ENCODE measurements around the gene CDKN2B. TPM values are rescaled to one million over a fixed set of nuclear protein-coding genes. Genes with fewer than 3 reads are reported as not detected.
"Not testable (repeated sequence)": the region's sequence is repeated elsewhere in the genome, so short reads cannot be mapped to it uniquely, and the experiment has no call there.

CDKN2B gene, protein sequence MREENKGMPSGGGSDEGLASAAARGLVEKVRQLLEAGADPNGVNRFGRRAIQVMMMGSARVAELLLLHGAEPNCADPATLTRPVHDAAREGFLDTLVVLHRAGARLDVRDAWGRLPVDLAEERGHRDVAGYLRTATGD
- polyA plus RNA-seq (ENCODE audit: insufficient read length in 12 of 12) = 10 to 100 TPM in 2 of 12 donors, 1 to 10 TPM in 2, under 1 TPM in 7, not detected in 1; 0.16 to 17.1 (median 0.67) TPM
- long read RNA-seq, donor 1, transcript CDKN2B-203 (1 exons, 1,069 nt) = major isoform, 6 of 9 reads
- long read RNA-seq, donor 1, partial matches to known transcripts = 0 of 9 reads
- long read RNA-seq, donor 1, other reads (novel, unspliced or antisense) = 0 of 9 reads
- long read RNA-seq, donor 2, partial matches to known transcripts = 0 of 1 reads
- long read RNA-seq, donor 2, other reads (novel, unspliced or antisense) = 0 of 1 reads
- long read RNA-seq, donor 3 = 0 reads
- long read RNA-seq, donor 4 = 0 reads
- long read RNA-seq, donor 5 = 0 reads
- long read RNA-seq, donor 6 = 0 reads
- long read RNA-seq, donor 7, partial matches to known transcripts = 0 of 1 reads
- long read RNA-seq, donor 7, other reads (novel, unspliced or antisense) = 0 of 1 reads
- long read RNA-seq, donor 8 = 0 reads
- long read RNA-seq, donor 9, partial matches to known transcripts = 0 of 1 reads
- long read RNA-seq, donor 9, other reads (novel, unspliced or antisense) = 0 of 1 reads
- long read RNA-seq, donor 10 = 0 reads
- long read RNA-seq, donor 11 = 0 reads

DNA sequence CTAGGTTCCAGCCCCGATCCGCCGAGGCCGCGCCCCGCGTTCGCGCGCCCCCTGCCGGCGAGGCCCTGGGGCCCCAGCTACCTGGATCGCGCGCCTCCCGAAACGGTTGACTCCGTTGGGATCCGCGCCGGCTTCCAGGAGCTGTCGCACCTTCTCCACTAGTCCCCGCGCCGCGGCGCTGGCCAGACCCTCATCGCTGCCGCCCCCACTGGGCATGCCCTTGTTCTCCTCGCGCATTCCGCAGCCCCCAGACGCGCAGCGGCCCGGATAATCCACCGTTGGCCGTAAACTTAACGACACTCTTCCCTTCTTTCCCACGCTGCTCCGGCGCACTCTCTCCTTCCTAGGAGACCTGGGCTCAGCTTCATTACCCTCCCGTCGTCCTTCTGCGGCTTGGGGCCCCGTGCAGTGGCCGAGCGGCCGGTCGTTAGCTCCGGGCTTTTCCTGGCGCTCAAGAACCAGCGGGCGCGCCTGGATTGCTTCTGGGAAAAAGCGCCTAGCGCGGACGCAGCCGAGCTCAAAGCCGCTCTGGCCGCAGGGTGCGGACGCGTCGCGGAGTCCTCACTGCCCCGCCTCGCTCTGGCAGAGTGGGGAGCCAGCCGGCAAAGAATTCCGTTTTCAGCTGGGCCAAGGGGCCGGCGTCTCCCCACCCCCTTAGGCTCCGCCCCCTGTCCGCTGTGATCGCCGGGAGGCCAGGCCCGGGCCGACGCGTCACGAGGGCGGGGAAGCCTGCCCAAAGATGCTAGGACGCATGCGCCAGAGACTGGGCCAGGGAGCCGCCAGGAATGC, at the start of gene CDKN2B:
CDKN2B (minus strand) TSS at position 589 of the 789 bp plus-strand sequence; CDS start at position 237, 352 bp downstream.
- peak; percentile 84 for DNase-seq

DNA sequence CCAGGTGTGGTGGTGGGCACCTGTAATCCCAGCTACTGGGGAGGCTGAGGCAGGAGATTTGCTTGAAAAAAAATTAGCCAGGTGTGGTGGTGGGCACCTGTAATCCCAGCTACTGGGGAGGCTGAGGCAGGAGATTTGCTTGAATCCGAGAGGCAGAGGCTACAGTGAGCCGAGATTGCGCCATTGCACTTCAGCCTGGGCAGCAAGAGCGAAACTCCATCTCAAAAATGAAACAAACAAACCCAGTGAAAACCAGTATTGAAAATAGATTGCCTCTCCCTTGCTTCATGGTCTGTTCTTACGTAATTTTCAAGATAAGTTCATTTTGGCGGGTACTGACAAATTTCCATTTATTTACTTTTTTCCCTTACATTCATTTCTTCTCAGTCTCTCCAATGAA, 48.9 kb upstream of the CDKN2B start:
- DNase-seq = not testable (repeated sequence)

DNA sequence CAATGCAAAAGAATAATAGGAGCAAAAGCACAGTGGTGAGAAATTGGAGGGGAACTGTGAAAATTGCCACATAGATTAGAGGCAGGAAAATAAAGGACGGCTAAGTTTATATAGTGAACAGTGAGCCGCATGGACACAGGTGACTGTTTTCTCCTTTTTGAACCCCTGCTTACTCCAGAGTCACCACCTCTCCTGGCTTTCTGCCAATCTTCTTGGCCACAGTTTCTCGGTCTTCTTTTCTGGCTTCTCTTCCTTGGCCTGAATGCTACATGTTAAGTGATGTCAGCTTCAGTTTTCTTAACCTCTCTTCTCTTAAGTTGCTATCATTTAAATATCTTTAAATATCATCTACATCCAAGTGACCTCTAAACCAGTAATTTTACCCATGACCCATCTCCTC, 47.3 kb upstream of the CDKN2B start:
- DNase-seq = no peak

DNA sequence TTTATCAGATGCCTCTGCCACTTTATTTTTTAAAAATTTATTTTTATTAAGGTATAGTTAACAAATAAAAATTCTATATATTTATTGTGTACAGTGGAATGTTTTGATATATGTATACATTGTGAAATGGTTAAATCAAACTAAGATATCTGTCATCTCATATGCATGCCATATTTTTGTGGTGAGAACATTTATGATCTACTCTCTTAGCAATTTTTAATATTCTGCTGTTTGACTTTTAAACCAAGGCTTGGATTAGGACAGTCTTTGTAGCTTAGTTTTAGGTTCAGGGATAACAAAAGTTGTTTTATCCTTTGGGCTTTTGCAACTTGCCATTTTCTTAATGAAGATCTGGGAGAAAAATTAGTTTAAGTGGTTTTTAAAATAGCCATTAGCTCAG, 46.0 kb upstream of the CDKN2B start:
- no peak for DNase-seq

DNA sequence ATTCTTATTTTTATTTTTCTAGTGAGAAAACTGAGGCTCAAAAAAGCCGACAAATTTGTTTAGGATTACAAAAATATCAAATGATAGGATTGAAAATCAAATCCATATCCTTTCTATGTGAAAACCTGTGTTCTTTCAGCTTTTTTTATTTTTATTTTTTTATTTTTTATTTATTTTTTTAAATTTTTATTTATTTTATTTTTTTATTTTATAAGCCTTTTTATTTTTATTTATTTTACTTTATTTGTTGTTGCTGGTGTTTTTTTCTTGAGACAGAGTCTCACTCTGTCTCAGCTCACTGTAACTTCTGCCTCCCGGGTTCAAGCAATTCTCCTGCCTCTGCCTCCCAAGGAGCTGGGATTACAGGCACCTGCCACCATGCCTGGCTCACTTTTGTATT, 45.4 kb upstream of the CDKN2B start:
- no peak for DNase-seq

DNA sequence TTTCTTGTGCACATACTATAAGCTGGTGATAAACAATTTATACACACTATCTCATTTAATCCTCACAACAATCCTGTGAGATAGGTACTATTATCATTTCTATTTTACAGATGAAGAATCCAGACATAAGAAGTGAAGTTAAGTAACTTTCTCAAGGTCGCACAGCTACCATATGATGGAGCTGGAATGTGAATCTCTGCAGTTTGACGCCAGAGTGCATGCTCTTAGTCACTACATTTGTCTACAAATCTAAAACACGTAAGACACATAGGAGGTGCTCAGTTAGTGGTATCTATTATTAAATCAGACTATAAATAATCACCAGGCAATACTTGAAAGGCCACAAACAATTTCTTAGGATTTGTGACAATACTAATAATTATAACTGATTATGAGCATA, 45.0 kb upstream of the CDKN2B start:
- no peak for DNase-seq

DNA sequence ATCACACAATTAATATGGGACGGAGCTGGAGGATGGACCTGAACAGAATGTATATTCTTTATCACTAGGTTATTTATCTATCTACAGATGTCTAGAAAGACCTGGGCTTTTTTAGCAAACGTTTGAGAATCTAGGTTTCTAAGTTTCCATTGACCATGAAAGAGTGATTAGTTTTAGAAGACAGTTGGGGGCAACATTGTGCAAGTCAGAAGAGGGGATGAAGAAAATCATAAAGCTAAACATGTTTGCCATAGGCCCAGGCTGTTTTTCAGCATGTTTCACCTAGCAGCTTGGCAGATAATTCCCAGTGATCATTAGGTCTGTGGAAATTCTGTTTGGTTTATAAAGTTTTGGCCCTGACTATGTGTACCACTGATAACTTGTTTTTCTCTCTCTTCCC, 44.1 kb upstream of the CDKN2B start:
- no peak for DNase-seq

DNA sequence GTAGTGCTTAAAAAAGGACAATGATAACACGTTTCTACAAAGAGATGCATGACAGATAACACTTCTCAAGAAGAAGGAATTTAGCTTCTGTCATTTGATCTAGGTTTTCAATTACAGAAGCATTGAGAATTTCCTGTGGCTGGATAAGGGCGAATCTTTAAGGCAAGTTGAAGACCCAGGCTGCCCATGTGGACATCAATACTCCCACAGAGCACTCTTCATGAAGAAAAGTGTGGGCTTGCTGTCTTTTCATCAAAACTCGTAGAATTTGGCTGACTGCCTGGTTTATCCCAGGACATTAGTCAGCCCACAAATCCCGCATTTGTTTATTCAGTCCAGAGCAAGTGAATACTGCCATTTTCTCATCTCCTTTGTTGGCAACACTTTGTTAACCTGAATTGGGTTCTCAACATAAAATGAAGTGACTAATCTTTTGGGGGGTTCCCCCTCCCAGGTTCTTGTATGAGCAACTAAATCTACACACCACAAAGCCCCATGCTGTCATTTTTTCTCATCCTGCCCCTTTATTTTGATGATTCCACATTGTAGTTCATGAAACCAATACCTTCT, 43.4 kb upstream of the CDKN2B start:
- DNase-seq = no peak

DNA sequence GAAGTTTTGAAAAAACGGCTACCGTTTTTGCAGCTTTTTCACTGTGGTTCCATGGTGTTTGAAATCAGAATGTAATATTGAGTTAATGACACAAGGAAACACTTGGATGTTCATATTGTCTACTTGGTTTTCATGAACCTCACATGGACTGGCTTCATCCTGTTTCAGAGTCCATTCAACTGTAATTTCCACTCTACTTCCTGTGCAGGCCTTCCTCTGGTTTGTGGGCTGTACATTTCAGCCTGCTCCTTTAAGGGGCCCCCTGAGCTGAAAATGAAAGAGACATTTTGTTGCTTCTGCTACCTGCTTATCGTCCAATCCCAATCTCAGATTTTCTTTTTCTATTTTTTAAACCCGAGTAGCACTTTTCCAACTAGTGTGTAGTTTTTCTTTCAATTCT, 41.8 kb upstream of the CDKN2B start:
- no peak for DNase-seq

DNA sequence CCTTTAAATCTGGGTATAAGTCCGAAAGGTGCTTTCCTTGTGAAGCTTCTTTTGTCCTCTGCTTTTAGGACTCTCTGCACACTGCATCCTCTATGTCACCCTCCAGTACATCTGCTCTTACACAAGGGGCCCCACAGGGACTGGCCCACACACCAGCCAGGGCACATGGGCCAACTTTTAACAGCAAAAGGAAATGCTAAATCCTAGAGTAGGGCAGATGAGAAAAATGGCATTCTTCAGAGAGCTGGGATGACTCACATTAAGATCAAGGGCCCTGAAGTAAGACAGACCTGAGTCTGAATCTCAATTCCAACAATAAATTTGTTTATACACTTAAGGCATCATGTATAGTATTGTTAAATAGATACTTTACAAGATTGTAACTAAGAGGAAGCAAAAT, 40.3 kb upstream of the CDKN2B start:
- no peak for DNase-seq

DNA sequence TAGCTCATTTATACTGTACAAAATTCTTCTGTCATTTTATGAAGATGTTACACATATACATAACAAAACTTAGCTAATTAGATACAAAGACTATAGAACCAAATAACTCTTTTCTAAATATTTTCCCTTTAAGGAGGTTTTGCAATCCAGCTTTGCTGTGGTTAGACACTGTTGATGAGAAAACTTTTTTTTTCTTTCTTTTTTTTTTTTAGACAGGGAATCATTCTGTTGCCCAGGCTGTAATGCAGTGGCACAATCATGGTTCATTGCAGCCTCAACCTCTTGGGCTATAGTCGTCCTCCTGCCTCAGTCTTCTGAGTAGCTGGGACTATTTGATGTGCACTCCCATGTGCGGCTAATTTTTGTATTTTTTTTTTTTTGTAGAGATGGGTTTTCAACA, 38.5 kb upstream of the CDKN2B start:
- no peak for DNase-seq

DNA sequence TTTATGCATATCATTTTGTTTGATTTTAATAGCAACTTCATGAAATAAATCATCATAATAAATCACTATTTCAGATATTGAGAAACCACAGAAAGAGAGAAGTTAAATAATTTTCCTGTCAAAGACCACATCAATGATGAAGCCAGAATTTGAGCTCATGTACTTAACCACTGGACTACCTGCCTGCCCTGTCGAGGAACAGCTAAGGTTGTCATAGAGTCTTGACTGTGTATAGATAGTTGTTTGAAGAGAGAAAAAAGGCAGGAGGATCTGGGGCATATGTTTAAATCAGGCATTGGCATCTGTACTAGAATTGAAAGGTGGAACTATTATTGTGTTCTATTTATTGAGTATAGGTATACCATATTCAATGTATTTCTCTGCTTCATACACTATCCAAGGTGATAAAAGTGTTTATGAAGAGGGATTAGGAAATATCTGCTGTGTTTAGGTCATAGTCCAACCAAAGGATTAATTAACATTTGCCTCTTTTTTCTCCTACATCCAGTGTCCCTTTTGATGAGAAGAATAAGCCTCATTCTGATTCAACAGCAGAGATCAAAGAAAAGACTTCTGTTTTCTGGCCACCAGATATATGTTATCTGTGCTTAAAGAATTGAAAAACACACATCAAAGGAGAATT, 37.3 kb upstream of the CDKN2B start:
- DNase-seq = no peak

DNA sequence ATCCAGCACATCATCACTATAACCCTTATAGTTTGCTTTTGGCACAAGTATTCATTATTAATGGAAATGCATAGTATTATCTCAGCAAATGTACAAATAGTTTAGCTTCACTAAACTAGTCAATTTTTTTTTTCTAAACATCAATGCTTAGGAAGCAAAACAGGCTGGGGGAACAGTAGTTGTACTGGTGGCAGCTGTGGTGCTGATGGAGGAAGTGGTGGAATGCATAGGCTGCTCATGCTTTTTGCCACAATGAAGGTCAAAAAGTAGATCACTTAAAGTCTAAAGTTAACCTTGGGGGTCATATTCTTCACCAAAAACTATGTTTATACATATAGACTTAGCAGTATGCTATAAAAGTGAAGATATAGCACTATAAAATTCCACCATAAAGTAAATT, 36.3 kb upstream of the CDKN2B start:
- no peak for DNase-seq

DNA sequence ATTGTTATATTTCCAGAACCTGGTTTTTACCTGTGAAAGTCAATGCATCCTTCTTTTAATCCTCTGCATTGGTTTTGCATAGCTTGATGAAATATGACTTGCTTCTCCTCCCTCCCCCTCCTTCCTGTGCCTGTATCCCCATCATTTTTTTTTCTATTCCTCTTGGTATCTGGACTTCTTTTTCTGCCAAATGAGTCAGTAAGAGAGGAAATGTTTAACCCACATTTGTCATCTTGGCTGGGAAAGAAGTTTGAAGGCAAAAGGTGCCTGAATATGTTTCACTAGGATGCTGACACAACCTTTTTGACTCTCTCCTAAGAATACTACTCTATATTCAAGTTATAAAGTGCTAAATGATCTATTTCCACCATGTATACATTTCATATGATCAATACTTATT, 35.5 kb upstream of the CDKN2B start:
- DNase-seq = no peak

DNA sequence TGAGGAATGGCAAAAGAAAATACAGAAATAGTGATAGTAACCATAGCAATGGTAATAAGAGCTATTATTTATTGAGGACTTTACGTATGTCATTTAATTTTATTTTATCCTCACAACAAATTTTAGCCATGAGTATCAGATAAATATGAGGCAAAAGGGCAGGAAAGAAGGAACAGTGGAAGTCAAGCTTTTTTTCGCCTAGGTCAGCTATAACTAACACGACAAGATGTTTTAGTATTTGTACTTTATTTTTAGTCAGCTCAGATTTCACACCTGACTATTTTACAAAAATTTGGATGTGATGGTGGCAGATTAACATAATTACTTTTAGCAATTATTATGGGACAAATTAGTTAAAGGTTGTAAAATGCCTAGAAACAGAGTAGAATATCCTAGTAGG, 34.8 kb upstream of the CDKN2B start:
- no peak for DNase-seq

DNA sequence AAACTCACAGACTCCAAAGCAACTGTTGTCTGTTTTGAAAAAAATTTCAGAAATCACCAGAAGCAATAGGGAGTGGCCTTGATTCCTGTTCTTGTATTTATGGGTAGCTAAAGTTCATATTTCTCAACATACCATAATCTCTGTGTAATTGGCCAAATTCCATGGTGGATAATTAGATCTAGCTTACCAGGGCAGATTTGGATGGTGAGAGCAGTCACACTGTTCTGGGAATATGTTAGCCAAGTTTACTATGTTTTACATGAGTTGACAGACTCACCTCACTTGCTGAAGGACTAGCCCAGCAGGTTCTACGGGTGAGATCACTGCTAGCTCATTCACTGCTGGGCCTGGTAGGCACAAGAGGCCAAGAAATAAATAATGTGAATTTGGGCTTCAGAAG, 32.7 kb upstream of the CDKN2B start:
- no peak for DNase-seq

DNA sequence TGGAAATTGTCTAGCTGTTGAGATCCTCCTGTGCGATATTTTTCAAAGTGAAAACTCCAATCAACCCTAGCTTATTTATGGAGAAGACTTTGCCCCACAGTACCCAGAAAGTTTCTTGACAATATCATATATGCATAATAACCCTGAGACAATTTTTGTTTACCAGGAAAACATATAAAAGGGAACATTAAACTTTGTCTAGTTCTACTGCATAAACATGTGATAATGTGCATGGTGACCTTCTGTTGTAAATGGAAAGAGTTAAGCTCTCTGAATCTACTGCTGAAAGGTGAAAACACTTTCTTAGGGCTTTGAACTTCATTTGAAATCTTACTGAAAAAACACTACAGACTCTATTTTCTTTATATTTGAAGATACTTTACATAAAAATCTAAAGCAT, 32.2 kb upstream of the CDKN2B start:
- no peak for DNase-seq

DNA sequence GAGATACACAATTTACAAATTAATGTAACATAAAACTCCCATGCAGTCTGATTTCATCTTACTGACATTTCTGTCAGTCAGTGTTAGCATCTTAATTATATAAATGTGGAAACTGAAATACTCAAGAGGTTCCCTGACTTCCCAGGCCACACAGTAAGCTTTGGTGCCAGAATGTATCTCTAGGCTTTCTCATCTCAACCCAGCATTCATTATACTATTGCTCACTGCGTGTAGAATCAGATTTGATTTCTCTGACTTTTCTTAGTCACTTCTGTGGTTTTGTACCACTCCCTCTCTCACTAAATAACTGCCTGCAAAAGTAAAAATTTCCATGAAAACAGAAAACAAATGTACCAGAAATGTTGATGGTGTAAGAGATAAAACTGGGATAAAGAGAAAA, 31.7 kb upstream of the CDKN2B start:
- no peak for DNase-seq

DNA sequence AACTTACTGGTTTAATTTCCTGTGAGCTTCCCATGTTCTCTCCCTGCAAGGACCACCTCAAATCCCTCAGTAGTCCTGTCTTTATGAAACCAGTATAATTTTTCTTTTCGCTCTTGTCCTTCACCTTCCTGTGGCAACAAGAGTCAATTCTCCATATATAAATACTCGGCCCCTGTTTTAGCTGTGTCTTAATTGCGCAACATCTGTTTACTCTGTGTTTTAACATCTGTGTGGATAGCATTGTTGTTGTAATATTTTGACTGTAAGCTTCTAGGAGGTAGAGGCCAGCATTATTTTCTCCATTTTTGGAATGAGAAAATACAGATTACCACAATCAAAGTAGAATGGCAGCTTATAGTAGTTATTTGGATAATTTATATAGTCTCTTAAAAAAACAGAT, 30.2 kb upstream of the CDKN2B start:
- no peak for DNase-seq

DNA sequence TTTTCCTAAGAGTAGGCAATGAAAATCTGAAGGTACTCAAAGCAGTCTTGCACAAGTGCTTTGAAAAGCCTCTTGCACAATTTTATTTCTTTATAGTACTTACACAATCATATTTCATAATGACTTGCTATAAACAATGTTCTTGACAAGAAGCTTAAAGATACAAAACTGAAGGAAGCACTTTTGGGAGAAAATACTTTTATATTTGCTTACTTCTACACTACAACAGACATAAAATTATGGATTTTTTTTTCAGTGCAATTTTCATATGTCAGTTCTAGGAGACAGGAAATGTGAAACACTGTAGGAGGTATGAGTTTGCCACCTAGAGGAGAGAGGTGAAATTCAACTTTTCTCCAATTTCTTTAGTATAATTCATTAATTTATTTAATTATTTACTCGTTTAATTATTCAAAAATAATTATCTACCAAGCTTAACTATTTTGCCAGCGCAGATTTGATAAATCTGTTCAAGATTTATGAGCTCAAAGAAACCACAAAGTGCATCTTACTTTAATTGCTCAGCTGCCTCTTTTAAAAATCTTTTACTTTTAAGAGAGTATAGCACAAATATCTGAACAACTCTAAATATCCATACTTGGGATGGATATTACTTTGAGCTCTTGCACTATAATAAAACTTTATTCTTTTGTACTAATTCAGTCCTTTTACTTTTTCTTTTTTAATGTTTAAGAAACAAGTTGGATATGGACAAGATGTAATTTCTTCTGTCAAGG, 29.0 kb upstream of the CDKN2B start:
- DNase-seq = no peak

Data from muscle of arm (tissue), 14 donors.